GM18502 (cell line): ENCODE data around the gene TSFM.
A peak's percentile ranks its signal among the peaks of the same experiment; 100 is the strongest.

Experiments used
- ATAC-seq: cut with Tn5 transposase; IDR thresholded peaks from one replicate; pipeline ENCODE4 v1.9.1; 2021; ENCODE audit warnings: mild to moderate bottlenecking; ENCODE audit not compliant: unreplicated experiment, poor library complexity

Gene TSFM

GRCh38 chr12:57845478-57846284 lies 63.1 kb downstream of the TSFM start:
- ATAC-seq: peak; percentile 25

GRCh38 chr12:57846285-57846576 lies 63.6 kb downstream of the TSFM start:
- ATAC-seq: no peak

- ATAC-seq: peak; percentile 51
Measured at GRCh38 chr12:57846577-57847319, 64.2 kb downstream of the TSFM start, which contains the start of gene CTDSP2. CTDSP2 (minus strand) TSS chr12:57846729; CDS start chr12:57846435, 294 bp downstream.
